NB4 (cell line): ENCODE measurements around the gene TAS2R41.

Source experiments
- DNase-seq: peaks from one replicate; pipeline ENCODE4 v3.0.0; 2010; ENCODE audit warnings: low read depth
- H3K4me3 ChIP-seq: one replicate; pipeline ENCODE4 v1.5.1; 2011; ENCODE audit warnings: mild to moderate bottlenecking, low read depth, low read length, moderate library complexity
- MYC ChIP-seq: IDR thresholded peaks from 2 replicates; pipeline ENCODE4 v1.6.1; 2011; ENCODE audit warnings: low read depth, low read length
- POLR2A ChIP-seq: IDR thresholded peaks from 2 replicates; pipeline ENCODE4 v1.6.1; 2011; ENCODE audit warnings: mild to moderate bottlenecking; ENCODE audit not compliant: insufficient read length; ENCODE audit errors: extremely low read depth
- TF ChIP-seq, protein P1 (sequence below): IDR thresholded peaks from one replicate; pipeline ENCODE4 v1.5.1; 2012; ENCODE audit warnings: low read depth, low read length
- TF ChIP-seq, protein P2 (sequence below): IDR thresholded peaks from 2 replicates; pipeline ENCODE4 v1.6.1; 2011; ENCODE audit warnings: low read depth, low read length

The TAS2R41 gene

DNA sequence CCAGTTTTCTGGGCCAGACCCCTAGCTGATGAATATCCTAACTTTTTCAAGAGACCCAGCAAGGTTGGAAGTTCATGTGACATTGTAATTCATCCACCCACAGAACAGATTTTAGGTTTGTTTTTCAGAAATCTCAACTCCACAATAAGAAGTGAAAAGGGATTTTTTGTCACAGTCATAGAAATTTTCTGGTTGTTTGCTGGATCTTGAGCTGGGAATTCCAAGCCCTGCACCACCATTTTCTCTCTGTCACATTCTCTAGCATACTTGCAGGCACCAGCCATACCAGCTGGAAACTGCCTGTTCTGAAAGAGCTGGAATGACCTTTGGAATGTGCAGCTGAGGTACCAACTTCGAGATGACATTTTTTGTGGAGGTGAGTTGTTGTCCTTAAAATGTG, 25.9 kb upstream of the TAS2R41 start:
- TF ChIP-seq, protein P1, sequence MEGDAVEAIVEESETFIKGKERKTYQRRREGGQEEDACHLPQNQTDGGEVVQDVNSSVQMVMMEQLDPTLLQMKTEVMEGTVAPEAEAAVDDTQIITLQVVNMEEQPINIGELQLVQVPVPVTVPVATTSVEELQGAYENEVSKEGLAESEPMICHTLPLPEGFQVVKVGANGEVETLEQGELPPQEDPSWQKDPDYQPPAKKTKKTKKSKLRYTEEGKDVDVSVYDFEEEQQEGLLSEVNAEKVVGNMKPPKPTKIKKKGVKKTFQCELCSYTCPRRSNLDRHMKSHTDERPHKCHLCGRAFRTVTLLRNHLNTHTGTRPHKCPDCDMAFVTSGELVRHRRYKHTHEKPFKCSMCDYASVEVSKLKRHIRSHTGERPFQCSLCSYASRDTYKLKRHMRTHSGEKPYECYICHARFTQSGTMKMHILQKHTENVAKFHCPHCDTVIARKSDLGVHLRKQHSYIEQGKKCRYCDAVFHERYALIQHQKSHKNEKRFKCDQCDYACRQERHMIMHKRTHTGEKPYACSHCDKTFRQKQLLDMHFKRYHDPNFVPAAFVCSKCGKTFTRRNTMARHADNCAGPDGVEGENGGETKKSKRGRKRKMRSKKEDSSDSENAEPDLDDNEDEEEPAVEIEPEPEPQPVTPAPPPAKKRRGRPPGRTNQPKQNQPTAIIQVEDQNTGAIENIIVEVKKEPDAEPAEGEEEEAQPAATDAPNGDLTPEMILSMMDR: no peak
- TF ChIP-seq, protein P2, sequence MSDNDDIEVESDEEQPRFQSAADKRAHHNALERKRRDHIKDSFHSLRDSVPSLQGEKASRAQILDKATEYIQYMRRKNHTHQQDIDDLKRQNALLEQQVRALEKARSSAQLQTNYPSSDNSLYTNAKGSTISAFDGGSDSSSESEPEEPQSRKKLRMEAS: no peak
- TF ChIP-seq MYC: no peak
- TF ChIP-seq POLR2A: no peak
- no peak for DNase-seq
- H3K4me3 ChIP-seq: no peak overlapping the region

DNA sequence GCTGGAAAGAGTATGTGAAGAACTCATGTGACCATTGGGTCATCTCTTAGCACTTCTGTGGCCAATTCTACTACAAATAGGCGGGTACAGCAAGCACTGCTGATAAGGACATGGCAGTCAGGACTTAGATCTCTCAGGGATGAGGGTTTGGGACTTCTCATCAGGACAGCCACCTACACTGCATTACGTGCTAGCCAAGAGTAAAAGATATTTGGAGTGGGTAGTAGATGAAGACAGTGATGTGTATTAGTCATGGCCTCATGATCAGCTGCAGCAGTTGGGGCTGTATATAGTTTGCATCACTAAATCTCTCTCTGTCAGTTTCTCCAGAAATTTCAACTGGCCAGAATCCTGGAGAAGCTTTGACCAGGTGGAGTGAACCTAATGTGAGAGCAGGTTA, 25.2 kb upstream of the TAS2R41 start:
- no peak for DNase-seq
- TF ChIP-seq POLR2A (no peak), MYC (no peak)
- TF ChIP-seq, protein P1: no peak
- TF ChIP-seq, protein P2: no peak
- H3K4me3 ChIP-seq: no peak overlapping the region

DNA sequence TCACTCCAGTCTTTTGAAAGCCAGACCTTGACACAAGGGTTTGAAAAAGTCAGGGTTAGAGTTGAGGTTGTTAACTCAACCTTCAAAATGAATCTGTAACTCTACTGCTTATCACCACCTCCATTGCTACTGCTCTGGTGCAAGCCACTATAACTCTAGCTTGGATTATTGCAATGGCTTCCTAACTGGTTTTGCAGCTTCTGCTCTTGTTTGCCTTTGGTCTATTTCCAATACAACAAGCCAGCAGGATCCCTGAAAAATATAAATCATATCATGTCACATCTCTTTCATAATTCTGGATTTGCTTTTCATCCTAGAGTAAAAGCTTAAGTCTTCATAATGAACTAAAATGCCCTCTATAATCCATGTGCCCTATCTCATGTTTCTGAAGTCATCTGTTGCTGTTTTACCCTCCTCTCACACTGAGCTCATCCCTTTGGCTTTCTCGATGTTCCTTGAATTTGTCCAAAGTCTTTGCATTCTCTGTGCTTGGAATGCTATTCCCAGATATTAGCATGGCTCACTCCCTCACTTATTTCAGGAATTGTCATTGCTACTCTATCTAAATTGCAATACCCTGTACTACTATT, 23.5 kb upstream of the TAS2R41 start:
- no peak for DNase-seq
- TF ChIP-seq MYC: no peak
- TF ChIP-seq POLR2A: no peak
- TF ChIP-seq, protein P2: no peak
- TF ChIP-seq, protein P1: no peak

DNA sequence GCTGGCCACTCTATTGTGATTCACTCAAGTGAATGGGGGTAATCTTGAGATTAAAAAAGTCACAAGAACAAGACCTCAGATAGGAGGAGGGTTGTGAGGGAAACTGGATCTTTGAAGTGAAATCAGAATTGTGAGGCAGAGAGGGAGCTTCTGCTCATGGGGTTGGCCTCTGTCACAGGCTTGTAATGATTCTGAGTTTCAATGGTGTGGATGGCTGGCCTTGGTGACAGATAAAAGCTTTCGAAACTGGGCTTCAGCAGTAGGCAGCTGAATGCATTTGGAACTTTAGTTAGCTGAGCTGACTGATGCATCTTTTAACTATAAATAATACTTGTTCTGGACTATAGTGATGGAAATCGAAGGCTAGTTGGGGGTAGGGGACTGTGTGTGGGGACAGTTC, 22.2 kb upstream of the TAS2R41 start:
- H3K4me3 ChIP-seq: no peak overlapping the region
- TF ChIP-seq, protein P1: no peak
- TF ChIP-seq POLR2A (no peak), MYC (no peak)
- TF ChIP-seq, protein P2: no peak
- no peak for DNase-seq

More for the DNA sequence above, 23.5 kb upstream of the TAS2R41 start:
- H3K4me3 ChIP-seq: no peak overlapping the region

DNA sequence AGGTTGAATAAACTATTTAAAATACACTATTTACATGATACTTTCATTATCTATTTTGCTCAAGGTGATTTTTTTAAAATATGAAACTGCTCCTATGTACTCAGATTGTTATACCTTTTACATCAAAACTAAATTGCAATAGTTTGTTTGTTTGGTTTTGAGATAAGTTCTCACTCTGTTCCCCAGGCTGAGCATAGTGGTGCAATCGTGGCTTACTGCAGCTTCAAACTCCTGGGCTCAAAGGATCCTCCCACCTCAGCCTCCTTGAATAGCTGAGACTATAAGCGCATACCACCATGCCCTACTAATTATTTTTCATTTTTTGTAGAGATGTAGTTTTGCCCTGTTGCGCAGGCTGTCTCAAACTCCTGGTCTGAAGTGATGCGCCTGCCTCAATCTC, 21.7 kb upstream of the TAS2R41 start:
- H3K4me3 ChIP-seq: no peak overlapping the region
- no peak for DNase-seq
- TF ChIP-seq, protein P1: no peak
- TF ChIP-seq, protein P2: no peak
- no peak for TF ChIP-seq MYC
- no peak for TF ChIP-seq POLR2A
